NCI-H226 (cell line): Measurements from ENCODE around the gene ADGRB3.
"Not testable (repeated sequence)": the region's sequence is repeated elsewhere in the genome, so short reads cannot be mapped to it uniquely, and the experiment has no call there.

Source experiments
- DNase-seq: peaks from one replicate; pipeline ENCODE4 v3.0.0-alpha.2; 2015

Gene ADGRB3

GRCh38 chr6:68650142-68650541 lies 15.1 kb downstream of the ADGRB3 start:
- DNase-seq = no peak

GRCh38 chr6:68651011-68651985 lies 16.2 kb downstream of the ADGRB3 start:
- DNase-seq = no peak

- DNase-seq = no peak
Observed at GRCh38 chr6:68652117-68652536, 17.0 kb downstream of the ADGRB3 start.

GRCh38 chr6:68653074-68653705 lies 18.1 kb downstream of the ADGRB3 start:
- no peak for DNase-seq

GRCh38 chr6:68653706-68654089 lies 18.6 kb downstream of the ADGRB3 start:
- no peak for DNase-seq

- DNase-seq = no peak
Observed at GRCh38 chr6:68654134-68654533, 19.1 kb downstream of the ADGRB3 start.

- DNase-seq = no peak
Observed at GRCh38 chr6:68655028-68655427, 19.9 kb downstream of the ADGRB3 start.

GRCh38 chr6:68657374-68658139 lies 22.5 kb downstream of the ADGRB3 start:
- DNase-seq = no peak

- no peak for DNase-seq
Observed at GRCh38 chr6:68658338-68658737, 23.3 kb downstream of the ADGRB3 start.

- DNase-seq = no peak
Observed at GRCh38 chr6:68673255-68673654, 38.2 kb downstream of the ADGRB3 start.

- no peak for DNase-seq
Observed at GRCh38 chr6:68675548-68675947, 40.5 kb downstream of the ADGRB3 start.

- not testable (repeated sequence) for DNase-seq
Observed at GRCh38 chr6:68676094-68676493, 41.0 kb downstream of the ADGRB3 start.

- no peak for DNase-seq
Observed at GRCh38 chr6:68677058-68677457, 42.0 kb downstream of the ADGRB3 start.

GRCh38 chr6:68679399-68679798 lies 44.3 kb downstream of the ADGRB3 start:
- no peak for DNase-seq

GRCh38 chr6:68680264-68680663 lies 45.2 kb downstream of the ADGRB3 start:
- no peak for DNase-seq

GRCh38 chr6:68689910-68690309 lies 54.8 kb downstream of the ADGRB3 start:
- DNase-seq = no peak

- no peak for DNase-seq
Observed at GRCh38 chr6:68691120-68691519, 56.0 kb downstream of the ADGRB3 start.

GRCh38 chr6:68693271-68693670 lies 58.2 kb downstream of the ADGRB3 start:
- no peak for DNase-seq

GRCh38 chr6:68695403-68695802 lies 60.3 kb downstream of the ADGRB3 start:
- DNase-seq = no peak

- DNase-seq = no peak
Observed at GRCh38 chr6:68695838-68696237, 60.8 kb downstream of the ADGRB3 start.

- DNase-seq = no peak
Observed at GRCh38 chr6:68697394-68697793, 62.3 kb downstream of the ADGRB3 start.

- no peak for DNase-seq
Observed at GRCh38 chr6:68701159-68701558, 66.1 kb downstream of the ADGRB3 start.

- DNase-seq = no peak
Observed at GRCh38 chr6:68704485-68704884, 69.4 kb downstream of the ADGRB3 start.
